Activated naive CD4-positive, alpha-beta T cell treated with anti-CD3 and anti-CD28 coated beads, Interleukin-2, amount 50 U/mL, for 24 hours (primary cell): ENCODE results near the gene RSPH1.

Experiments
- H3K27ac Mint-ChIP-seq: one replicate; pipeline ENCODE4 v1.8.0; 2021; ENCODE audit warnings: mild to moderate bottlenecking, mixed read lengths
- H3K27me3 Mint-ChIP-seq: one replicate; pipeline ENCODE4 v1.8.0; 2021; ENCODE audit warnings: mixed read lengths
- H3K36me3 Mint-ChIP-seq: one replicate; pipeline ENCODE4 v1.8.0; 2021; ENCODE audit warnings: mixed read lengths
- H3K4me1 Mint-ChIP-seq: one replicate; pipeline ENCODE4 v1.8.0; 2021; ENCODE audit warnings: mixed read lengths
- H3K4me3 Mint-ChIP-seq: one replicate; pipeline ENCODE4 v1.8.0; 2021; ENCODE audit warnings: mild to moderate bottlenecking, mixed read lengths
- H3K9me3 Mint-ChIP-seq: one replicate; pipeline ENCODE4 v1.8.0; 2021; ENCODE audit warnings: mixed read lengths

RSPH1 gene

GRCh38 chr21:42535602-42536171 is 39.7 kb upstream of the RSPH1 start:
- peaks cover 6% of the 10 kb centered on the region for H3K36me3 Mint-ChIP-seq
- H3K27me3 Mint-ChIP-seq = no peaks in the 10 kb centered on the region
- H3K27ac Mint-ChIP-seq = no peak overlapping the region
- H3K4me3 Mint-ChIP-seq = no peak overlapping the region
- peaks cover 15% of the 10 kb centered on the region for H3K4me1 Mint-ChIP-seq
- no peaks in the 10 kb centered on the region for H3K9me3 Mint-ChIP-seq

GRCh38 chr21:42534421-42535378 is 38.7 kb upstream of the RSPH1 start:
- no peaks in the 10 kb centered on the region for H3K9me3 Mint-ChIP-seq
- H3K36me3 Mint-ChIP-seq = peaks cover 3% of the 10 kb centered on the region
- no peaks in the 10 kb centered on the region for H3K27me3 Mint-ChIP-seq
- no peak overlapping the region for H3K27ac Mint-ChIP-seq
- no peak overlapping the region for H3K4me3 Mint-ChIP-seq
- peaks cover 23% of the 10 kb centered on the region for H3K4me1 Mint-ChIP-seq

GRCh38 chr21:42533963-42534355 is 37.9 kb upstream of the RSPH1 start:
- H3K36me3 Mint-ChIP-seq = peaks cover 5% of the 10 kb centered on the region
- H3K9me3 Mint-ChIP-seq = no peaks in the 10 kb centered on the region
- no peaks in the 10 kb centered on the region for H3K27me3 Mint-ChIP-seq
- no peak overlapping the region for H3K4me3 Mint-ChIP-seq
- H3K27ac Mint-ChIP-seq = no peak overlapping the region
- H3K4me1 Mint-ChIP-seq = peaks cover 23% of the 10 kb centered on the region

- no peak overlapping the region for H3K27ac Mint-ChIP-seq
Observed at GRCh38 chr21:42533306-42533962, 37.4 kb upstream of the RSPH1 start.

GRCh38 chr21:42532466-42533181 is 36.6 kb upstream of the RSPH1 start:
- peaks cover 3% of the 10 kb centered on the region for H3K36me3 Mint-ChIP-seq
- no peaks in the 10 kb centered on the region for H3K27me3 Mint-ChIP-seq
- H3K4me3 Mint-ChIP-seq = no peak overlapping the region
- H3K4me1 Mint-ChIP-seq = peaks cover 31% of the 10 kb centered on the region
- no peaks in the 10 kb centered on the region for H3K9me3 Mint-ChIP-seq
- H3K27ac Mint-ChIP-seq = no peak overlapping the region

More at GRCh38 chr21:42533306-42533962, 37.4 kb upstream of the RSPH1 start:
- Mint-ChIP-seq H3K9me3 (no peaks in the 10 kb centered on the region), H3K36me3 (peaks cover 5% of the 10 kb centered on the region), H3K4me1 (peaks cover 23% of the 10 kb centered on the region), H3K4me3 (no peak overlapping the region), H3K27me3 (no peaks in the 10 kb centered on the region)

- H3K4me3 Mint-ChIP-seq = no peak overlapping the region
- H3K36me3 Mint-ChIP-seq = peaks cover 4% of the 10 kb centered on the region
- peaks cover 39% of the 10 kb centered on the region for H3K4me1 Mint-ChIP-seq
- H3K9me3 Mint-ChIP-seq = no peaks in the 10 kb centered on the region
- H3K27ac Mint-ChIP-seq = no peak overlapping the region
- no peaks in the 10 kb centered on the region for H3K27me3 Mint-ChIP-seq
Observed at GRCh38 chr21:42531771-42532170, 35.7 kb upstream of the RSPH1 start.

GRCh38 chr21:42530167-42530518 is 34.1 kb upstream of the RSPH1 start:
- peaks cover 5% of the 10 kb centered on the region for H3K36me3 Mint-ChIP-seq
- H3K27ac Mint-ChIP-seq = no peak overlapping the region
- no peaks in the 10 kb centered on the region for H3K27me3 Mint-ChIP-seq
- no peak overlapping the region for H3K4me3 Mint-ChIP-seq
- H3K4me1 Mint-ChIP-seq = peaks cover 46% of the 10 kb centered on the region
- H3K9me3 Mint-ChIP-seq = no peaks in the 10 kb centered on the region

- Mint-ChIP-seq H3K9me3 (no peaks in the 10 kb centered on the region), H3K36me3 (peaks cover 9% of the 10 kb centered on the region), H3K4me1 (peaks cover 47% of the 10 kb centered on the region), H3K27me3 (no peaks in the 10 kb centered on the region), H3K4me3 (peak overlapping the region; percentile 85), H3K27ac (peak overlapping the region; percentile 95)
Observed at GRCh38 chr21:42527489-42528158, 31.6 kb upstream of the RSPH1 start.

- peaks cover 43% of the 10 kb centered on the region for H3K4me1 Mint-ChIP-seq
- peak overlapping the region; percentile 63 for H3K4me3 Mint-ChIP-seq
- H3K27me3 Mint-ChIP-seq = no peaks in the 10 kb centered on the region
- H3K9me3 Mint-ChIP-seq = no peaks in the 10 kb centered on the region
- H3K36me3 Mint-ChIP-seq = peaks cover 8% of the 10 kb centered on the region
- H3K27ac Mint-ChIP-seq = peak overlapping the region; percentile 95
Observed at GRCh38 chr21:42527127-42527488, 31.1 kb upstream of the RSPH1 start.

- Mint-ChIP-seq H3K4me1 (peaks cover 43% of the 10 kb centered on the region), H3K27ac (peak overlapping the region; percentile 3), H3K27me3 (no peaks in the 10 kb centered on the region), H3K4me3 (no peak overlapping the region), H3K36me3 (peaks cover 11% of the 10 kb centered on the region), H3K9me3 (no peaks in the 10 kb centered on the region)
Observed at GRCh38 chr21:42526379-42526727, 30.3 kb upstream of the RSPH1 start.

GRCh38 chr21:42525676-42526378 is 29.8 kb upstream of the RSPH1 start:
- H3K4me1 Mint-ChIP-seq = peaks cover 43% of the 10 kb centered on the region
- H3K27ac Mint-ChIP-seq = peak overlapping the region; percentile 3
- H3K9me3 Mint-ChIP-seq = no peaks in the 10 kb centered on the region
- H3K36me3 Mint-ChIP-seq = peaks cover 11% of the 10 kb centered on the region
- H3K4me3 Mint-ChIP-seq = no peak overlapping the region
- no peaks in the 10 kb centered on the region for H3K27me3 Mint-ChIP-seq

GRCh38 chr21:42525029-42525581 is 29.1 kb upstream of the RSPH1 start:
- Mint-ChIP-seq H3K9me3 (no peaks in the 10 kb centered on the region), H3K27ac (peak overlapping the region; percentile 56), H3K36me3 (peaks cover 14% of the 10 kb centered on the region), H3K4me1 (peaks cover 40% of the 10 kb centered on the region), H3K27me3 (no peaks in the 10 kb centered on the region), H3K4me3 (no peak overlapping the region)

- peaks cover 43% of the 10 kb centered on the region for H3K4me1 Mint-ChIP-seq
Observed at GRCh38 chr21:42524341-42525028, 28.5 kb upstream of the RSPH1 start.

GRCh38 chr21:42523941-42524340 is 27.9 kb upstream of the RSPH1 start:
- Mint-ChIP-seq H3K27ac (no peak overlapping the region), H3K36me3 (peaks cover 15% of the 10 kb centered on the region), H3K4me3 (no peak overlapping the region), H3K27me3 (no peaks in the 10 kb centered on the region), H3K4me1 (peaks cover 43% of the 10 kb centered on the region), H3K9me3 (no peaks in the 10 kb centered on the region)

More at GRCh38 chr21:42524341-42525028, 28.5 kb upstream of the RSPH1 start:
- no peaks in the 10 kb centered on the region for H3K9me3 Mint-ChIP-seq
- H3K36me3 Mint-ChIP-seq = peaks cover 17% of the 10 kb centered on the region
- no peak overlapping the region for H3K27ac Mint-ChIP-seq
- no peaks in the 10 kb centered on the region for H3K27me3 Mint-ChIP-seq
- no peak overlapping the region for H3K4me3 Mint-ChIP-seq
